ENCODE results near the gene HPSE2.

DNA sequence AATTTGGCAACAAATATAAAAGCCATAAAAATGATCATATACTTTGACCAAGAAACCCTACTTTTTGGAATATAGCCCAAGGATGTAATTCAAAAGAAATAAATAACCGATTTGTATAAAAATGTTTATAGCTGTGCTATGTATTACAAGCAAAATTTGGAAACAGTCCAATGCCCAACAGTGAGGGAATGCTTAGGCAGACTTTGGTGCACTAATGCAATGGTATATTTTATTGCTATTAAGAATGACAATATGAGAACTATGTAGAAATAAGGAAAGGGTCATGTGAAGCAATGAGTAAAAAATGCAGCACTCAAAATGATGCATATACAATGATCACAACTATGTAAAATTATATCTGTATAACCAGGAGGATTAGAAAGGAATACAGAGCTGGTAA, 515.1 kb downstream of the HPSE2 start:
- TF ChIP-seq, protein P1, sequence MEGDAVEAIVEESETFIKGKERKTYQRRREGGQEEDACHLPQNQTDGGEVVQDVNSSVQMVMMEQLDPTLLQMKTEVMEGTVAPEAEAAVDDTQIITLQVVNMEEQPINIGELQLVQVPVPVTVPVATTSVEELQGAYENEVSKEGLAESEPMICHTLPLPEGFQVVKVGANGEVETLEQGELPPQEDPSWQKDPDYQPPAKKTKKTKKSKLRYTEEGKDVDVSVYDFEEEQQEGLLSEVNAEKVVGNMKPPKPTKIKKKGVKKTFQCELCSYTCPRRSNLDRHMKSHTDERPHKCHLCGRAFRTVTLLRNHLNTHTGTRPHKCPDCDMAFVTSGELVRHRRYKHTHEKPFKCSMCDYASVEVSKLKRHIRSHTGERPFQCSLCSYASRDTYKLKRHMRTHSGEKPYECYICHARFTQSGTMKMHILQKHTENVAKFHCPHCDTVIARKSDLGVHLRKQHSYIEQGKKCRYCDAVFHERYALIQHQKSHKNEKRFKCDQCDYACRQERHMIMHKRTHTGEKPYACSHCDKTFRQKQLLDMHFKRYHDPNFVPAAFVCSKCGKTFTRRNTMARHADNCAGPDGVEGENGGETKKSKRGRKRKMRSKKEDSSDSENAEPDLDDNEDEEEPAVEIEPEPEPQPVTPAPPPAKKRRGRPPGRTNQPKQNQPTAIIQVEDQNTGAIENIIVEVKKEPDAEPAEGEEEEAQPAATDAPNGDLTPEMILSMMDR (IDR thresholded peaks at IDR 0.05; ENCODE audit: borderline replicate concordance, extremely low read depth, low read length, poor library complexity, severe bottlenecking) = no peak
- TF ChIP-seq EZH2 (IDR thresholded peaks at IDR 0.05; ENCODE audit: borderline replicate concordance, low read depth, low read length, severe bottlenecking) = no peak

All from DND-41 (cell line).